HG03378 (cell line): Measurements from ENCODE around the gene RUSC1.
A peak's percentile ranks its signal among the peaks of the same experiment; 100 is the strongest.
"Not testable (repeated sequence)": the region's sequence is repeated elsewhere in the genome, so short reads cannot be mapped to it uniquely, and the experiment has no call there.

ENCODE experiments used
- ATAC-seq: cut with Tn5 transposase; IDR thresholded peaks from one replicate; pipeline ENCODE4 v1.9.1; 2021; ENCODE audit warnings: mild to moderate bottlenecking, moderate library complexity; ENCODE audit not compliant: unreplicated experiment

Gene RUSC1

DNA sequence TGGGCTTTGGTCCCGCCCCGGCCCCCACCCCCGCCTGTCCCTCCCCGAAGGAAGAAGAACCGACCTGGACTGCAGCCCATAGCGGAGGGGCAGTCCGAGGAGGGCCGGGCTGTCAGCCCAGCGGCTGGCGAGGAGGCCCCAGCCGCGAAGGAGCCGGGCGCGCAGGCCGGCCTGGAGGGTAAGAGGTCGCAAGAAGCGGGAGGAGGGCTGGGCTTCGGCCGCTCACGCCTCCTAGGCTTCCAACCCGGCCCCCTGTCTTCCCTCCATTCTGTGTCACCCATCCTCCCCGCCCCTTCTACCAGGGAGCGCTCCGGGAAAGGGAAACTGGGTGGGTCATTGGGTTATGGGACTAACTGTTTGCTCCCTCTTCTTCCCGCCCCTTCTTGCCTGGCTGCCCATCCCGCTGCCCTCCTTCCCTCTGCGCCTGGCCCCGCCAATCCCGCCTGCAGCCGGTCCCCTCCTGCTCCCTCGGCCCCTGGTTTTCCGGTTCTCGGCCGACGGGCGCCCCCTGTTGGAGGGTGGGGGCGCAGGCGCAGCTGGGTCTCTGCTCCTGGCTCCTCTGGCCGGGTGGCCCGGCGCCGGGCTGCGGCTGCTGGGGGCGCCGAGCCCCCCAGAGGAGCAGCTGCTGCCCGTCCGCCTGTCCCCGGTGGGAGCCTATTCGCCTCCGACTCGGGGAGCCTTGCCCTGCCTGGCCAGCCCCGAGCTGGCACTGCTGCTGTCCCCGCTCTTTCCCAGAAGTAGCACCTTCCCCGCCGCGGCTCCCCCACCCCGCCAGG, 2.4 kb downstream of the RUSC1 start:
- ATAC-seq: no peak

DNA sequence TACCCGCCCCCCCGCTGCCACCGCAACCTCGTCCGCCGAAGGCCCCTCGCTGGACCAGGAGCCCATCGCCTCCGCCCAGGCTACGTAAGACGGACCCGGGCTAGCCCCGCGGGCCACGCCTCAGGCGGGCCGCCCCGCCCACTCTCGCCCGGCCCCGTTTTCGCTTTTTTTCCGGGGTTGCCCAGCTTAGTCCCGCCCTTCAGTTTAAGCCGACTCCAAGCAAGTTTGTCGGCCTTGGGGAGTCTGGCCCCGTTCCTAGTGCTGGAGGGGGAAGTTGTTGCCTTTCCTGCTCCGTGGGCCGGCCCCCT, 3.0 kb downstream of the RUSC1 start:
- peak; percentile 2 for ATAC-seq

DNA sequence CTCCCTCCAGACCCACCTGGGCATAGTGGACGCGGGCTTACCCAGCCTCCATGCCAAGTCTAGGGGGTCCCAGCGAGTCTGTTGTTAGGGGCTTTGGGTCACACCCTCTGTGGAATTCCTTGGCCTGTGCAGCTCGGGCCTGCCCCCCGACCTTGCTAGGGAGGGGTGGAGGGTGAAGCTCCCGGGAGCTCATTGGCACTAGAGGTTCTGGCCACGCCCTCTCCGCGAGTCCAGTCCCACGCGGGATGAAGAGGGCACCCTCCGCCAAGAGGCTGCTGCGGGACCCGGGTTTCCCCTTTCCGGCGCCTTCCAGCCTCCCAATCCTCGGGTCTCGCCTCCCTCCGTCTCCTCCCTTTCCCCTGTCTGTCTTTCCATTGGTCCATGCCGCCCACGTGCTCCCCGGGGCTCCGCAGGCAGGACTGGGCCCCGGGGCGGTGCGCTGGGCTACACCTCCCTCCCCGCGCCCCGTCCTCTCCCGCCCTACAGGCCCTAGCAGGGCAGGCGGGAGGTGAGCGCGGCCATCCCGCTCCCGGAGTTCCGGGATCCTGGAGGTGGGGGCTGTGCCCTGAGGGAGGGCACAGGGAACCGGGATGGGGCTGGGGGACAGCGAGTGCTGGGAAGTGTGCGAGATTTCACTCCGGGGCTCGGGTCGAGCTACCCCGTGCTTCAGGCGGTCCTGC, 3.5 kb downstream of the RUSC1 start:
- peak; percentile 50 for ATAC-seq

- no peak for ATAC-seq
Measured at GRCh38 chr1:155324717-155325602, 4.3 kb downstream of the RUSC1 start.

DNA sequence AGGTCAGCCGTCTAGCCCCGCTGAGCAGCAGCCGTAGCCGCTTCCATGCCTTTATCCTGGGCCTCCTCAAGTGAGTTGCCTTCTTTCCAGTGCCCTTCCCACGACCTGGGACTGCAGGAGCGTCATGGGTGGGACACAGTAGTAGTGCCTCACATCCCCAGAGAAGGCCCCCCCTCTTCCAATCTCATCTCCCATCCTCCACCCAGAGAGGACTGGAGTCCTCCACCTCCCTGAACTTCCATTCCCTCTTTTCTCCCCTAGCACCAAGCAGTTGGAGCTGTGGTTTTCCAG, 4.9 kb downstream of the RUSC1 start:
- no peak for ATAC-seq

DNA sequence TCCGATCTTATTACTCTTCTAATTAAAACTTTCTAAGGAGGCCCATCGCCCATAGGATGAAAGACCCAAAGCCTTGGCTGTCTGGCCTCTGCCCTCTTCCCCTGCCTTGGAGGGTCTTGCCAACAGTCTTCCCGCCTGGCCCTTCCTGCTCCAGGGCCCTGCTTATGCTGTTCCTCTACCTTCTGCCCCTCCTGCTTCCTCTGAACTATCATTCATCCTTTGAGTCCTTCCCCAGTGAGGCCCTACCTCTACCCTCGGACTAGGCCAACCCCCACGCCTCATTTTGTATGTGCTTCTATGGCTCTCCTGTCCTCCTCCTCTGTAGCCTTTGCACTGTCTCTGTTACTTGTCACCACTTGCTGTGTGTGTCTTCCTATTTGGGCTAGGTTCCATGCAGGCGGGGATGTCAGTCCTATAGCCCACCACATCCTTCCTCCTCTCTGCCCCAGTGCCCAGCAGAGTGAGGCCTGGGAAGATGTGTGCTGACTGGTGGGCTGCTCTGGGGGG, 5.4 kb downstream of the RUSC1 start:
- ATAC-seq: no peak

DNA sequence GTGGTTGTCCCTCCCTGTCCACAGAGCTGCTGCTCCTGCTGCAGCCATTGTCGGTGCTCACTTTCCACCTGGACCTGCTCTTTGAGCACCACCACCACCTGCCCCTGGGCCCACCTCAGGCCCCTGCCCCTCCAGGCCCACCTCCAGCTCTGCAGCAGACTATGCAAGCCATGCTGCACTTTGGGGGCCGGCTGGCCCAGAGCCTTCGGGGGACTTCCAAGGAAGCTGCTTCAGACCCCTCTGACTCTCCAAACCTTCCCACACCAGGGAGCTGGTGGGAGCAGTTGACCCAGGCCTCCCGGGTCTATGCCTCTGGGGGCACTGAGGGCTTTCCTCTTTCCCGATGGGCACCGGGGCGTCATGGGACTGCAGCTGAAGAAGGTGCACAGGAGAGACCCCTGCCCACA, 5.9 kb downstream of the RUSC1 start:
- no peak for ATAC-seq

DNA sequence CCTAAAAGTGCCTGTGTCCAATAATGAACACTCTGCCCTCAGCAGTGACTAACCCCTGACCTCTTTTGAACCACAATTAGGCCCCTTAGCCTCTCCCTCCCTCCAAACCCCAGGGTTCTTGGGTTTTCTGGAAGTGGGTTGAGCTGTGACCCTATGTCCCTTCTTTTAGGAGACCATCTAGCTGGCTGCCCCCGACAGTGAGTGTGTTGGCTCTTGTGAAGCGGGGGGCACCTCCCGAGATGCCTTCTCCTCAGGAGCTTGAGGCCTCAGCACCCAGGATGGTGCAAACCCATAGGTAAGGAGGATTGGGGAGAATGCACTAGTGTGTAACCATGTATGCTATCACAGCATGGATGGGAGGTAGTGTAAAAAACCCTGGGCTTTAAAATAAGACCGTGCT, 7.3 kb downstream of the RUSC1 start:
- ATAC-seq: no peak

- ATAC-seq: not testable (repeated sequence)
Measured at GRCh38 chr1:155328856-155329255, 8.2 kb downstream of the RUSC1 start.

GRCh38 chr1:155329980-155330598, 9.4 kb downstream of the RUSC1 start:
- ATAC-seq: no peak

DNA sequence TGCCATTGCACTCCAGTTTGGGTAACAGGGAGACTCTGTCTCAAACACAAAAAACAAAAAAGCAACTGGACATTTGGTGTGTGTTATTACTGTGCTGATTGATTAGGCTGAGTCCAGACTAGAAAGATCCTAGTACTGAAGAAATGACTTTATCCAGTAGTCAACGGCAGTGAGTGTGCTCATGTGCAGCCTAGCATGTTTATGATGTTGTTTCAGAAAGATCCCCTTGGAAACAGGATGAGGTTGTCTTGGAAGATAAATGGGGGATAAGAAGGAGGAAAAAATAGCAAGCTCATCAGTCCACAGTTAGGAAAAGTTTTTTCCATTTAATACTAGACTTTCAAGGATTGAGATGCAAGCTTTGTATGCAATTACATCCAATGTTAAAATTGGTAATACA, 14.3 kb downstream of the RUSC1 start:
- ATAC-seq: no peak

GRCh38 chr1:155339515-155340097, 18.9 kb downstream of the RUSC1 start:
- ATAC-seq: no peak

GRCh38 chr1:155342842-155343241, 22.1 kb downstream of the RUSC1 start:
- no peak for ATAC-seq

- no peak for ATAC-seq
Measured at GRCh38 chr1:155352631-155353030, 31.9 kb downstream of the RUSC1 start.

DNA sequence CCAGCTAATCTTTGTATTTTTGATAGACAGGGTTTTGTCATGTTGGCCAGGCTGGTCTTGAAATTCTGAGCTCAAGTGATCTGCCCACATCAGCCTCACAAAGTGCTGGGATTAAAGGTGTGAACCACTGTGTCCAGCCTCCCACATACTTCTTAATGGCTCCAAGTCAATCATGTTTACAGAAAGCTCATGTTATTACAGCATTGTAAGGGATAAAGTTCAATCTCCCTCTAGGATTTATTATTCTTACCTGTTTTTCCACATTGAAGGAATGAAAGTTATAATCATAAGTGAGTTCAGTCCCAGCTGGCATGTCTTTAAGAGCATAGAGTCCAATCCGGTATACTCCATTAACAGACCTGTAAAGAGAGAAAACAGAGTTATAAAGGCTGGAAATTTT, 39.4 kb downstream of the RUSC1 start:
- ATAC-seq: no peak

- ATAC-seq: no peak
Measured at GRCh38 chr1:155379180-155379579, 58.5 kb downstream of the RUSC1 start.

GRCh38 chr1:155379631-155380090, 59.0 kb downstream of the RUSC1 start:
- ATAC-seq: no peak
